Measurements from ENCODE around the gene CRIM1.

DNA sequence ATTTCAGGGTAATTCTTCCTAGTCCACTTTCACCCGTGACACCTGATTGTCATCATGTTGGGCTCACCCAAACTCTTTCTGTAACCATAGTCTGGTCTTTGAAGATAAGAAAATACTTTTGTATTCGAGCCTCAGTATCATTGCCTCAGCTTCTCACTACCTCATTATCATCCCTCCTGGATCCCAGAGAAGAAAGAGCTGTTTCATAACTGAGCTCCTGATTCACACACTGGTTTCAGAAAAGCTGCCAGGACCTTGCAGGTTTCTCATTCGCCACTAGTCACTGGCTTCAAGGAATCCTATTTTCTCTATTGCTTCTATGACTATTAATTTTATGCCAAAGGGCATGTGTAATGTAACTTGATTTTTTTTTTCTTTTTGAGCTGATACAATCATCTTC lies 2.9 kb upstream of the CRIM1 start:
- TF ChIP-seq, protein P1, sequence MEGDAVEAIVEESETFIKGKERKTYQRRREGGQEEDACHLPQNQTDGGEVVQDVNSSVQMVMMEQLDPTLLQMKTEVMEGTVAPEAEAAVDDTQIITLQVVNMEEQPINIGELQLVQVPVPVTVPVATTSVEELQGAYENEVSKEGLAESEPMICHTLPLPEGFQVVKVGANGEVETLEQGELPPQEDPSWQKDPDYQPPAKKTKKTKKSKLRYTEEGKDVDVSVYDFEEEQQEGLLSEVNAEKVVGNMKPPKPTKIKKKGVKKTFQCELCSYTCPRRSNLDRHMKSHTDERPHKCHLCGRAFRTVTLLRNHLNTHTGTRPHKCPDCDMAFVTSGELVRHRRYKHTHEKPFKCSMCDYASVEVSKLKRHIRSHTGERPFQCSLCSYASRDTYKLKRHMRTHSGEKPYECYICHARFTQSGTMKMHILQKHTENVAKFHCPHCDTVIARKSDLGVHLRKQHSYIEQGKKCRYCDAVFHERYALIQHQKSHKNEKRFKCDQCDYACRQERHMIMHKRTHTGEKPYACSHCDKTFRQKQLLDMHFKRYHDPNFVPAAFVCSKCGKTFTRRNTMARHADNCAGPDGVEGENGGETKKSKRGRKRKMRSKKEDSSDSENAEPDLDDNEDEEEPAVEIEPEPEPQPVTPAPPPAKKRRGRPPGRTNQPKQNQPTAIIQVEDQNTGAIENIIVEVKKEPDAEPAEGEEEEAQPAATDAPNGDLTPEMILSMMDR (conservative IDR thresholded peaks at IDR 0.05): no peak
- TF ChIP-seq EZH2 (IDR thresholded peaks at IDR 0.05; ENCODE audit: low read depth): no peak

Measured in PC-9 (cell line).